ENCODE results near the gene ASXL2.

Gene ASXL2

DNA sequence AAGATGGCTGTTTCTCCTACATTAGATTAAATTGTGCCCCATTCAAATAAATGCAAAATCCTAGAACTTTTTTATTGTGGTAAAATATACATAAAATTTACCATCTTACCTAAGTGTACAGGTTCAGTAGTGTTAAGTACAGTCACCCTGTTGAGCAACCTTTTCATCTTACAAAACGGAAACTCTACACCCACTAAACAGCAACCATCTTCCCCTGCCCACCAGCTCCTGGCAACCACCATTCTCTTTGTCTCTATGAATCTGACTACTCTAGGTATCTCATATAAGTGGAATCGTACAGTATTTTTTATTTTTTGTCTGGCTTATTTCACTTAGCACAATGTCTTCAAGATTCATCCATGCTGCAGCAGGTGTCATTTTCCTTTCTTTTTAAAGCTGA, 53.0 kb downstream of the ASXL2 start:
- Histone ChIP-seq H3K4me1 (ENCODE audit: insufficient read depth, insufficient read length) (no peaks in the 10 kb centered on the region), H3K4me3 (ENCODE audit: insufficient read length, low read depth) (no peak overlapping the region), H3K36me3 (ENCODE audit: insufficient read depth, insufficient read length, low read length) (peaks cover 2% of the 10 kb centered on the region), H3K9me3 (ENCODE audit: insufficient read depth, low read length) (no peaks in the 10 kb centered on the region), H3K9ac (ENCODE audit: insufficient read length, low read depth) (no peak overlapping the region), H3K27me3 (ENCODE audit: insufficient read depth, insufficient read length) (no peaks in the 10 kb centered on the region)
- TF ChIP-seq ZNF274 (IDR thresholded peaks at IDR 0.05; ENCODE audit: low read depth, low read length), result no peak
- no peak for TF ChIP-seq SUZ12 (IDR thresholded peaks at IDR 0.05; ENCODE audit: extremely low read depth, insufficient read depth, insufficient read length)
- no peak for TF ChIP-seq YY1 (IDR thresholded peaks at IDR 0.05; ENCODE audit: insufficient read depth, insufficient read length)
- no peak for DNase-seq (ENCODE audit: low read depth, low spot score)

DNA sequence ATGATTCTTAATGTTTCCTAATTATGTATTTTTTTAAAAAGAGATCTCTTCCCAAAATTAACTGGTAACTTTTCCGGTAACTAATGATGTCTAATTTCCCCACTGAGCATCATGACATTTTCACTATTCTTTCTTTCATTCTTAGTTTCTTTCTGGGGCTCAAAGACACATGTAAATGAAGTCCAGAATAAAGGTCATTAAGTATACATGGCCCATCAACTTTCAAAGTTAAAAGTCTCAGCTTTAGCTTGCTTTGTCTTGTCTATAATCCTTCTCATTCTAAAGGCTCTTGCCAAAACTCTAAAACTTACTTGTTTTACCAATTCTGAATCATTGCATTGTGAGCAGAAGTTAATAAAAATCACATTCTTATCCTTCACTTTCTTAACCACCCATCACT, 53.6 kb downstream of the ASXL2 start:
- Histone ChIP-seq H3K36me3 (ENCODE audit: insufficient read depth, insufficient read length, low read length) (peaks cover 2% of the 10 kb centered on the region), H3K9ac (ENCODE audit: insufficient read length, low read depth) (no peak overlapping the region), H3K4me1 (ENCODE audit: insufficient read depth, insufficient read length) (no peaks in the 10 kb centered on the region)

DNA sequence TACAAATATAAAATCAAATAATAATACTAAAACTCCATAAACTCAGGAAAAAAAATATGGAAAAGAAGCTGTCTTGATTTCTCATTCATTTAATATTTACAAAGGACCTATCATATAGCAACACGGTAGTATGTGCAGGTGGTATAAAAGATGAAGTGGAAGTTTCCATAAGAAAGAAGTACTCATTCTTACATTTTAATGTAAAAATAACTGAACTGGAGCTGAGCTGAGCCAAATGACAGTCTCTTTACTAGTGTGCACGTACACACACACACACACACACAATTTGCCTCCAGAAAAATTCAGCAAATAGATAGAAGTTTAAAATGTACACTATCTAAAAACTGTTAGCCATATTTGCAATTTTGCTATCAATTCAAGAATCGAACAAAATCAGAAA, 54.1 kb downstream of the ASXL2 start:
- no peaks in the 10 kb centered on the region for H3K9me3 ChIP-seq (ENCODE audit: insufficient read depth, low read length)
- no peaks in the 10 kb centered on the region for H3K4me1 ChIP-seq (ENCODE audit: insufficient read depth, insufficient read length)
- H3K36me3 ChIP-seq (ENCODE audit: insufficient read depth, insufficient read length, low read length), result peaks cover 2% of the 10 kb centered on the region
- H3K27me3 ChIP-seq (ENCODE audit: insufficient read depth, insufficient read length), result no peaks in the 10 kb centered on the region
- DNase-seq (ENCODE audit: low read depth, low spot score), result no peak
- no peak overlapping the region for H3K9ac ChIP-seq (ENCODE audit: insufficient read length, low read depth)
- H3K4me3 ChIP-seq (ENCODE audit: insufficient read length, low read depth), result no peak overlapping the region
- no peak for TF ChIP-seq SUZ12 (IDR thresholded peaks at IDR 0.05; ENCODE audit: extremely low read depth, insufficient read depth, insufficient read length)
- TF ChIP-seq ZNF274 (IDR thresholded peaks at IDR 0.05; ENCODE audit: low read depth, low read length), result no peak
- no peak for TF ChIP-seq YY1 (IDR thresholded peaks at IDR 0.05; ENCODE audit: insufficient read depth, insufficient read length)

More for the DNA sequence above, 53.6 kb downstream of the ASXL2 start:
- Histone ChIP-seq H3K9me3 (ENCODE audit: insufficient read depth, low read length) (no peaks in the 10 kb centered on the region), H3K4me3 (ENCODE audit: insufficient read length, low read depth) (no peak overlapping the region), H3K27me3 (ENCODE audit: insufficient read depth, insufficient read length) (no peaks in the 10 kb centered on the region)
- no peak for TF ChIP-seq YY1 (IDR thresholded peaks at IDR 0.05; ENCODE audit: insufficient read depth, insufficient read length)
- no peak for DNase-seq (ENCODE audit: low read depth, low spot score)

DNA sequence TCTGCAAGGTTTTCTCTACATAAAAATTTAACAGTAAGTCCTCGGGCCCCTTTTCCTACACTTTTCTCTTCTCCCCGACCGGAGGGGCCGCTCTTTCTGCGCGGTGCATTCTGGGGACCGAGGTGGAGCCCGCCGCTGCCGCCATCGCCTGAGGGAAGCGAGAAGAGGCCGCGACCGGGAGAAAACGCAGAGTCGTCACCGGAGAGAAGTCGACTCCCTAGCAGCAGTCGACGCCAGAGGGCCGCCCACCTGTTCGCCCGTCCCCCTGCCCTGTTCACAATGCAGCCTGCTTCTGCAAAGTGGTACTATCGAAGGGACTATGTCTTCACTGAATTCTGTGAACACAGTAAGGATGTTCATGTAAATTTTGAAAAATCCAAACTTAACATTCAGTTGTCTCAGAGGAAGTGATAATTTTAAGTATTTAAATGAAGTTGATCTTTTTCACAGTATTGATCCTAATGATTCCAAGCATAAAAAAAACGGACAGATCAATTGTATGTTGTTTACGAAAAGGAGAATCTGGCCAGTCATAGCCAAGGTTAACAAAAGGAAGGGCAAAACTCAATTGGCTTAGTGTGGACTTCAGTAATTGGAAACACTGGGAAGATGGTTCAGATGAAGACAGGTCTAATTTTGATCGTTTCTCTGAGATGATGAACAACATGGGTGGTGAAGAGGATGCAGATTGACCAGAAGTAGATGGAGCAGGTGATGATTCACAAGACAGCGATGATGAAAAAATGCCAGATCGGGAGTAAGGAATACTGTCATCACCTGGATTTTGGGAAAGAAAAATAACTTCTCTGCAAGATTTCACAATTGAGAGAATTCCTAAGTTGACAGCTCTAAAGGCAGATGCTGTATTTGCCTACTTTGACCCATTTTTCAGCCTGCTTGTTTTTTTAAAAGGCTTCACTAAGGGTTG, 55.8 kb downstream of the ASXL2 start:
- Histone ChIP-seq H3K9me3 (ENCODE audit: insufficient read depth, low read length) (no peaks in the 10 kb centered on the region), H3K4me1 (ENCODE audit: insufficient read depth, insufficient read length) (no peaks in the 10 kb centered on the region), H3K36me3 (ENCODE audit: insufficient read depth, insufficient read length, low read length) (peaks cover 2% of the 10 kb centered on the region), H3K9ac (ENCODE audit: insufficient read length, low read depth) (no peak overlapping the region), H3K27me3 (ENCODE audit: insufficient read depth, insufficient read length) (no peaks in the 10 kb centered on the region), H3K4me3 (ENCODE audit: insufficient read length, low read depth) (no peak overlapping the region)
- TF ChIP-seq ZNF274 (IDR thresholded peaks at IDR 0.05; ENCODE audit: low read depth, low read length) (no peak), YY1 (IDR thresholded peaks at IDR 0.05; ENCODE audit: insufficient read depth, insufficient read length) (no peak), SUZ12 (IDR thresholded peaks at IDR 0.05; ENCODE audit: extremely low read depth, insufficient read depth, insufficient read length) (no peak)
- no peak for DNase-seq (ENCODE audit: low read depth, low spot score)

DNA sequence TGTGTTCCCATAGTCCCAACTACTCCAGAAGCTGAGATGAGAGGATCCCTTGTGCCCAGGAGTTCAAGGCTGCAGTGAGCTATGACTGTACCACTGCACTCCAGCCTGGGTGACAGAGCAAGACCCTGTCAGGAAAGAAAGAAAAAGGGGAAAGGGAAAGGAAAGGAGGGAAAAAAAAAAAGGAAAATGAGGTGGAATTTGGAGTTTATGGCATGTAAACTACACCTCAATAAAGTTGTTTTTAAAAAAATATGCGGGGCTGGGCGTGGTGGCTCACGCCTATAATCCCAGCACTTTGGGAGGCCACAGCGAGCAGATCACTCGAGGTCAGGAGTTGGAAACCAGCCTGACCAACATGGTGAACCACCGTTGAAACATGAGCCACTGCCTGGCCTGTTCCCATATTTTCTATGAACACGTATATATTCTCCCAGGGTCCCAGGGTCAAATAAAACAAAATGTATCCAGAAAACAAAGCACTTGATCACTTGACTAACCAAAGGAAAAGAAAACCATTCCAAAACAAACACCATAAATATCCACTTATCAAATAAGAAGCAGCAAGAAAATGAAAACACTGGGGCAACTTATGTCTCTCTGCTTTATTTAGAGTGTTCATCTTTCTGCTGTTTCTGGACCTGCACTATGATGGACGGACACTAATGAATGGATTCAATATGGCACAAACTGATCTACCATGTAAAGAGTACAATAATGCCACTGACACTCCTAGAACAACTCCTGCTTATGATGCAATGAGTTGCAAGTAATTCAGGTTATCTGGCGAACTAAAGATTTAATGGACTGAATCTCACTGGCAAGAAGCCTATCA, 56.8 kb downstream of the ASXL2 start:
- H3K36me3 ChIP-seq (ENCODE audit: insufficient read depth, insufficient read length, low read length), result peaks cover 2% of the 10 kb centered on the region
- H3K4me1 ChIP-seq (ENCODE audit: insufficient read depth, insufficient read length), result no peaks in the 10 kb centered on the region
- no peak overlapping the region for H3K4me3 ChIP-seq (ENCODE audit: insufficient read length, low read depth)
- H3K9ac ChIP-seq (ENCODE audit: insufficient read length, low read depth), result no peak overlapping the region
- no peak for DNase-seq (ENCODE audit: low read depth, low spot score)
- no peaks in the 10 kb centered on the region for H3K27me3 ChIP-seq (ENCODE audit: insufficient read depth, insufficient read length)
- no peak for TF ChIP-seq YY1 (IDR thresholded peaks at IDR 0.05; ENCODE audit: insufficient read depth, insufficient read length)
- no peak for TF ChIP-seq SUZ12 (IDR thresholded peaks at IDR 0.05; ENCODE audit: extremely low read depth, insufficient read depth, insufficient read length)
- TF ChIP-seq ZNF274 (IDR thresholded peaks at IDR 0.05; ENCODE audit: low read depth, low read length), result no peak
- H3K9me3 ChIP-seq (ENCODE audit: insufficient read depth, low read length), result no peaks in the 10 kb centered on the region

DNA sequence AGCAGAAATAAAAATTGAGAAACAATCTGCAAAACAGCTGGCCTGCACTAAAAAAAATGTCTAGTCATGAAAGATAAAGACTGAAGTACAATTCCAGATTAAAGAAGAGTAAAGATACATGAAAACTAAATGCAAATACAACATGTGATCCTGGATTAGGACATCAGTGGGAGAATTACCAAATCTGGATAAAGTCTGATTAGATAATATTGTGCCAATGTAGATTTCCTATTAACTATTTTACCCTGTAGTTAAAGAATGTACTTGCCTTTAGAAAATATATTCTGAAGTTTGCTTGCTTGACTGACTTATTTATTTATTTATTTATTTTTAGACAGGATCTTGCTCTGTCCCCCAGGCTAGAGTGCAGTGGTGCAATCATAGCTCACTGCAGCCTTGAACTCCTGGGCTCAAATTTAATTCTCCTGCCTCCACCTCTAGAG, 58.7 kb downstream of the ASXL2 start:
- no peak overlapping the region for H3K9ac ChIP-seq (ENCODE audit: insufficient read length, low read depth)
- peaks cover 2% of the 10 kb centered on the region for H3K36me3 ChIP-seq (ENCODE audit: insufficient read depth, insufficient read length, low read length)
- no peaks in the 10 kb centered on the region for H3K9me3 ChIP-seq (ENCODE audit: insufficient read depth, low read length)
- H3K27me3 ChIP-seq (ENCODE audit: insufficient read depth, insufficient read length), result no peaks in the 10 kb centered on the region
- no peak for DNase-seq (ENCODE audit: low read depth, low spot score)
- TF ChIP-seq YY1 (IDR thresholded peaks at IDR 0.05; ENCODE audit: insufficient read depth, insufficient read length), result no peak
- no peak for TF ChIP-seq SUZ12 (IDR thresholded peaks at IDR 0.05; ENCODE audit: extremely low read depth, insufficient read depth, insufficient read length)
- TF ChIP-seq ZNF274 (IDR thresholded peaks at IDR 0.05; ENCODE audit: low read depth, low read length), result no peak
- H3K4me3 ChIP-seq (ENCODE audit: insufficient read length, low read depth), result no peak overlapping the region
- H3K4me1 ChIP-seq (ENCODE audit: insufficient read depth, insufficient read length), result no peaks in the 10 kb centered on the region

DNA sequence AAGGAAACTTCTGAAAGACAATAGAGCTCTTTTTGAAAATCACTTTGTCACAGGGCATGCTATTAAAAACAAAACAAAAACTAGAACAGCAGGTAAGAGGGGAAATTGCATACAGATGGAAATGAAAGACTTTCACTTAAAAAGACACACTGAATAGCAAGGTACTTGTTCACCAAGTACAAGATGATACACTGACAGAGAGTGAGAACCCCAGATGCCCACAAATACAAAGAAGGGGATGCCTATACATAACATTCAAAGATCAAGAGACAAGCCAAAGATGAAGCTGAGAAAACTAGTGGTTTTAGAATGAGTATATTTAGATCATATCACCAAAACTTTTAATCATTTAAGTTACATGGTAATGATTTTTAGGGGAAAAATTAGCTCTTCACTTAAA, 60.7 kb downstream of the ASXL2 start:
- H3K36me3 ChIP-seq (ENCODE audit: insufficient read depth, insufficient read length, low read length), result peaks cover 2% of the 10 kb centered on the region
- H3K4me3 ChIP-seq (ENCODE audit: insufficient read length, low read depth), result no peak overlapping the region
- no peaks in the 10 kb centered on the region for H3K9me3 ChIP-seq (ENCODE audit: insufficient read depth, low read length)
- H3K4me1 ChIP-seq (ENCODE audit: insufficient read depth, insufficient read length), result no peaks in the 10 kb centered on the region
- TF ChIP-seq YY1 (IDR thresholded peaks at IDR 0.05; ENCODE audit: insufficient read depth, insufficient read length) (no peak), ZNF274 (IDR thresholded peaks at IDR 0.05; ENCODE audit: low read depth, low read length) (no peak), SUZ12 (IDR thresholded peaks at IDR 0.05; ENCODE audit: extremely low read depth, insufficient read depth, insufficient read length) (no peak)
- H3K9ac ChIP-seq (ENCODE audit: insufficient read length, low read depth), result no peak overlapping the region
- H3K27me3 ChIP-seq (ENCODE audit: insufficient read depth, insufficient read length), result no peaks in the 10 kb centered on the region
- DNase-seq (ENCODE audit: low read depth, low spot score), result no peak

All from NT2/D1 (cell line).